ENCODE results near the gene ANXA4.
"Not testable (repeated sequence)": the region's sequence is repeated elsewhere in the genome, so short reads cannot be mapped to it uniquely, and the experiment has no call there.

Gene ANXA4

DNA sequence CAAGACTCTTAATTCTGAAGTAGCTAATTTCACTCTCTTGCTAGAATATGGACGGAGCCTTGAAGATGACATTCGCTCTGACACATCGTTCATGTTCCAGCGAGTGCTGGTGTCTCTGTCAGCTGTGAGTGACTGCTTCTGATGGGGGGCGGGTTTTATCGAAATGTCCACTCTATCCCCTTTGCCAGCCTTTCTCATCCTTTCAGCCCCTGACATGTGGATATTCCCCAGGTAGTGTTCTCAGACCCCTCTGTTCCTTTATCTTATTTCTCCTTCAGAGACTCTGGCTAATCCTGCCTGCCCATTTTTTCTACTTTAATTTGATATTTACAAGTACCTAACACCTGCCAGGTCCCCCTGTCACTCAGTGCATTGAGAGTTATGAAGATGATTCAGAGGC lies 68.6 kb downstream of the ANXA4 start:
- no peak for DNase-seq (ENCODE audit: low read depth)

DNA sequence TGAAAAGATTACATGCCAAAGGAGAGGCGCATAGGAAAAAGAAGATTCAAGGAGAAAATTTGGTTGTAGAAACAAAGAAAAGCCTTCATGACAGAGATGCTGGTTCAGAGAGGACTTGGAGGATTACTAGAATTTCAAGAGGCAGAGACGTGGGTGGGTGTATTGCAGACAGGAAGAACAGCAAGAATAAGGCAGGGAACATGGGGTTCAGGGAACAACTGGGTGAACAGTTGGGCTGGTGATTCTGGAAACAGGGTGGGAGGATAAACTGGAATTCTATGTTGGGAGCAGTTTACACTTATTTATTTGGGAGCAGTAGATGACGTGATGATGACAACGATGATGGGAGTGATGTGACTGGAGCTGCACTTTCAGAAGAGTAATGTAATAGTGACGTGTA lies 69.1 kb downstream of the ANXA4 start:
- DNase-seq (ENCODE audit: low read depth) = no peak

DNA sequence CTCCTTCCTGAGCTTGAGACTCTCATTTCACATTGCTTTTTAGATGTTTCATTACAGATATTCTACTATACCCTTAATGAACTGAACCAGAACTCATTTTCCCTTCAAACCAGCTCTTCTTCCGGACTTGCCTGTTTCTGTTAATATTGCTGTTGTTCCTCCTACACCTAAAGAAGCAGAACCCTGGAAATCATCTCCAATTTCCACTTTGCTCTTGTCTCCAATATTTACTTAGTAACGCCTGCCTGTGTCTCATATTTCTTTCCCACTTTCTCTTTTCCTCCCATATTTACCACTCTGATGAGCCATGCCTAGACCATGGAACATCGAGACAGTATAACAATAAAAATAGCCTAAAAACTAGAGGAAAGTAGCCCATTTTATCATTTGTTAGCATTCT lies 69.7 kb downstream of the ANXA4 start:
- DNase-seq (ENCODE audit: low read depth) = no peak

DNA sequence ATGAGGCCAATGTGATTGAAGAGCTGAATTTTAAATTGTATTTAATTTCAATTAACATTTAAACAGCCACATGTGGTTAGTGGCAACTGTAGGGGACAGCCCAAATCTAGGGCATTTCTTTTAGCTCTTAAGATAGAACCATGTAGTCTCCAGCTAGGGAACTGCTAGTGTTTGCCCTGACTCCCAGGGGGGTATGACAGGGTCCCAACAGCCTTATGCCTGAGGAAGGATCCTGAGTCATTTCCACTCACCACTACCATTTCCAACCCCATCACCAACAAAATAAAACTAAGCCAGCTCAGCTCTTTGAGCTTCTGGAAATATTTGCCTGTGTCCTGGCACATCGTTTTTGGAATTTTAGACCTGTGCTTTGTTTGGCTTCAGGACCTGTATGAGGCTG lies 73.8 kb downstream of the ANXA4 start:
- DNase-seq (ENCODE audit: low read depth) = no peak

DNA sequence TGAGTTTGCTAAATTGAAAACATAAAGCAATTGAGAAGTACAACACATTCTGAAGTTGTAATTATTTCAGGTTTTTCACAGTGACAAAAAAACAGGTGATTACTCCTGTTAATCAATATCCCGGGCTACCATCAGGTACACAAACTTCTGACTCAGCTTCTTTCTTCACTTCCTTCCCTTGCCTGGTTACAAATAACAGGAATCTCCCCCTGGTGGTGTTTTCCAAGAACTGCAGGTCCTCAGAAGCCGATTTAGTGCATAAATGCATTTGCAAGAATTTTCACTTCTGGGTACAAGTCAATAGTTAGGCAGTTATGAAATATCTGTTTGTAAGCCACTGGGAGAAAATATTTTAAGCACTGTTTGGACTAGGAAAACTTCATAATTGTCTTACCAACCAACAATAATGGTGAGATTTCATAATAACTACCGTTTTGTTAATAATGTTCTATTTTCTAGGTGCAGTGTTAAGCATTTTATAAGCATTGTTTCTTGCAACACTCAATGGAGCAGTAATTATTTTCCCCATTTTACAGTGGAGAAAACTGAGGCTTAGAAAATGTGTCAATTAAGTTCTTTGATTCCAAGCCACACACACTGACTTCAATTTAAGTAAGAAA lies 75.1 kb downstream of the ANXA4 start:
- DNase-seq (ENCODE audit: low read depth) = peak; percentile 85

DNA sequence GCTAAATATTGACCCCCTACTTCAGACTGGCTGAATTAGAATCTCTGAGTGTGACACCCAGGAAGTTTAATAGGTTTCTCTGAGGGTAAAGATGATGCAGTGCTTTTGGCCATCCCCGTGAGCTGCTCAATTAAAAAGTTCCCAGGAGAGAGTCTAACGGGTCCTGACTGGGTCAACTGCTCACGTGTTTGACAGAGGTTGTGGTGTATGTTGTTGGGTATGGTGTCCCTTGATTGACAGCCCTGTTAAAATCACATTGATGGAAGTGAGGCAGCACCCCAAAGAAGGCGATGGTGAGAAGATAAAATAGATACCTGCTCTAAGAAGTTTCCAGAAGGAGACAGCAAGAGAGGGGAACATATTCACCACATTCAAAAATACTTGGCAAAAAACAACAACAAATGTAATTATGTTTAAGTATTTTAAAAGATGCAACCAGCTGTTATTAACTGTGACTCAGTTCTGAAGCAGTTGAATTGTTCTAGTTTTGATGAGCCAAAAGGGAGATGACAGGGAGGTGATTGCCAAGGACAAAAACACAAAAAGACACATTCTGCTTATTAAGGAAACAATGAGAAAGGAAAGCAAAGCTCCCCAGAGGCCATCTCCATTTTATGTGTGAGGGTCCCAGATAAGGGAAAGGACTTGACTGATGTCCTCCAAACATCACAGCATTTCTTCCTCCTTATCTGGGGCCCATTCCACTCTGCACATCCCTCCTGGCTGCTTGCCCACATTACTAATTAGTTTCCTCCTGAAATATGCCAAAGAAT lies 76.0 kb downstream of the ANXA4 start:
- DNase-seq (ENCODE audit: low read depth) = peak; percentile 16

DNA sequence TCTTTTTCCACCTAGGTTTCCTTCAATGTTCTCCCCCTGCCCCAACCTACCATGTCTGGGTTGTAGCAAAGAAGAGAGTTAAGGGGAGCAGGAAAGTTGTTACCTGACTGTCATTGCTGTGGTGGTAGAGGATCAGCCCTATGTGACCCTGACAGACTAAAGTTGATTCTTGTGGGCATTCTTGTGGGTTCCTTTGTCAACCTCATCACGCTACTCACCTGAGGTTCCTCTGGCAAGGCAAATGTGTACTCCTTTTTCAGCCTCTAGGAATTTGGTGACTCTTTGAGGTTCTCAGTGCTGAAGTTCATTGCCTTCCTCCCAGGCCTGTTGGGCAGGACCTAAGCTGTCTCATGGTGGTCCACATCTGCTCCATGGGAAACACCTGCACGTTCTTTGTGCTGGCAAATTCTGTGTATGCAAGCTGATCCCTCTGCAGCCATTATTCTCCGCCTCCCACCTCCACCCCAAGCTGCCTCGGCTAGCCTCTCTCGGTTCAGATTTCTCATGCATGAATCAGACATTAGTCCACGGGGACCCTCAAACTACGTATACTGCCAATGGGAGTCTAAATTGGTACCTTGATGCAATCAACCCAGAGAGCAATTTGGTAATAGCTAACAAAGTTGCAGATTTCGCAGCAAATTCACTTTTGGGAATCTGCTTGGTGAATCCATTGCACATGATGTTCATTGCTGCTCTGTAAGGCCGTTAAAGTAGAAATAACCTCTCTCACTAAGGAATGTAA lies 86.0 kb downstream of the ANXA4 start:
- DNase-seq (ENCODE audit: low read depth) = no peak

DNA sequence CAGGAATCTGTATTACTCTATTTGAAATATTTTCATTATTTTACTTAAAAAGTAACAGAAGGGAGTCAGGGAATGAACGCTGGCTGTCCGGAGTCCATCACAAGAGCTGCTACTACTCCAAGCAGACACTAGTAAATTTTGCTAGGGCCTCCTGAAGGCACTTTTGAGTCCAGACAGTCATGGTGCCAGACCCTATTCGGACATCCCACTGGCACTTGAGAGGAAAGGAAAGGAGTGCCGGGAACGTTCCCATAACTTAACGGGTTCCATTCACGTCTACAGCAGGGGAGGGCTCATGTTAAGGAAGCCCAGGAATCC lies 87.0 kb downstream of the ANXA4 start:
- no peak for DNase-seq (ENCODE audit: low read depth)

DNA sequence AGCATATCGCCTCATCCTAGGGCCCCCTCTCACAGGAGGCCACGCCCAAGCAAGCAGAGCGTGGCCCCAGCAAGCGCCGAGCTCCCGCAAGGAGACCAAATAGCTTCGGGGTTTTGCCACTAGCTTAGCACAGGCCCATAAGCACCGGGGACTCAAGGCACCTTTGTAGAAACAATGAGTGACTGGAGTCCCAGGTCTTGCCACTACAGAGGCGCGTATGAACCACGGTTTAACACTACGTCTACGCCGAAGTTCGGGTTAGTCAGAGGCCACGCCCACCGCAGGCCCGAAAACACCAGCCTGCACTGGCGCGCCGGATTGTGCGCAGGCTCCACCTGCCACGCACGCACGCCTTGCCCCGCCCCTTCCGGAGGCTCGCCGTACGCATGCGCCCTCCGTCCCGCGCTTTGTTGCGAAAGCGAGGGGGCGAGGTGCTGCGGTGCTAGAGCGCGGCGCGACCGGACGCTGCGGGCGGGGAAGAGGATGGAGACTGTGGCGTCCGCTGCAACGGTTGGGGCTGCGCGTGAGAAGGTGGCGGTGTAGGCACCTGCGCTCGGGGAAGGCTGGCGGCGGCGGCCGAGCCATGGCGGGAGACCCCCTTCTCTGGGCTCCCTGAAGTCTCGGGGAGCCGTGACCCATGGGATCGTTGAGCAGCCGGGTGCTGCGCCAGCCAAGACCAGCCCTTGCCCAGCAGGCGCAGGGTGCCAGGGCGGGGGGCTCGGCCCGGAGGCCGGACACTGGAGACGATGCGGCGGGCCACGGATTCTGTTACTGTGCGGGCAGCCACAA lies 87.5 kb downstream of the ANXA4 start, which contains the start of gene GMCL1:
Gene GMCL1 (plus strand): TSS at position 405 of the 789 bp plus-strand sequence. CDS start 233 bp downstream, at position 638.
- DNase-seq (ENCODE audit: low read depth) = peak; percentile 90

DNA sequence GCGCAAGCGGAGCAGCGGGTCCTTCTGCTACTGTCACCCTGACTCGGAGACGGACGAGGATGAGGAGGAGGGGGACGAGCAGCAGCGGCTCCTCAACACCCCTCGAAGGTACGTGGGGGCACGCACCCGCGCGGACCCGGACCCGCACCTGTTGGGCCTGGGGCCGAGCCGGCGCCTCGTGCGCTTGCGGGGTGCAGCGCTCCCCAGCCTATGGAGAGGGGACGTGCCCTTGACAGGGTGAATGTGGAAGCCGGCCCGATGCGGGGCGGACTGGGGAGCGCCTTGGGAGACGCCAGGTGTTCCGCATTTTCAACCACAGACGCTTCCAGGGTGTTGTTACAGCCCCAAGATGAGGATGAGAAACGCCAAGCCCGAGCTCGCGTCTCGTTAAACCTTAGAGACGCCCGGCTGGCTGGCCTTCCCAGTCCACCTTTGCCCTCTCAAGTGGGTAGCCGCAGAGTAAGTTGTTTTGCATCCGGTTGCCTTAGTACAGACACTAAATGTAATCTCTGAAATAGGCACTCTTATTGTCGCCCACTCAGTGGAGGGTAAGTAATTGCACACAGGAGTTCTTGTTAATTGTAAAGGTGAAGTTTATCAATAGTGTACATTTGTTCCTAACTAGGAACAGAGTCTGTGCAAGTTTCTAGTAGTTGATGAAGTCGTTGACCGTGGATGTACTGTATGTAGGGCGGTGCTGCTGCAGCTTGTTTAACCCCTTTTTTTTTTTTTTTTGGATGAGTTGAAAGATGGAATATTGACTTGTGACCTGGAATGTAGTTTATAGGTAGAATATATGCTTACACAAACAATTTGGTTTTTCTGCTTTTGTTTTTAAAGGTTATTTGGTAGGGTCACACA lies 88.3 kb downstream of the ANXA4 start:
- peak; percentile 35 for DNase-seq (ENCODE audit: low read depth)

DNA sequence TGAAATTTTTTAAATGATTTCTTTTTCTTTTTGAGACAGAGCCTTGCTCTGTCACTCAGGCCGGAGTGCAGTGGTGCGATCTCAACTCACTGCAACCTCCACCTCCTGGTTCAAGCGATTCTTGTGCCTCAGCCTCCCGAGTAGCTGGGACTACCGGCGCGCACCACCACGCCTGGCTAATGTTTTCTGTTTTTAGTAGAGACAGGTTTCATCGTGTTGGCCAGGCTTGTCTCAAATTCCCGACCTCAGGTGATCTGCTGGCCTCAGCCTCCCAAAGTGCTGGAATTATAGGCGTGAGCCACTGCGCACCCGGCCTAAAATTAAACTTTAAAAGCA lies 88.9 kb downstream of the ANXA4 start:
- DNase-seq (ENCODE audit: low read depth) = not testable (repeated sequence)

DNA sequence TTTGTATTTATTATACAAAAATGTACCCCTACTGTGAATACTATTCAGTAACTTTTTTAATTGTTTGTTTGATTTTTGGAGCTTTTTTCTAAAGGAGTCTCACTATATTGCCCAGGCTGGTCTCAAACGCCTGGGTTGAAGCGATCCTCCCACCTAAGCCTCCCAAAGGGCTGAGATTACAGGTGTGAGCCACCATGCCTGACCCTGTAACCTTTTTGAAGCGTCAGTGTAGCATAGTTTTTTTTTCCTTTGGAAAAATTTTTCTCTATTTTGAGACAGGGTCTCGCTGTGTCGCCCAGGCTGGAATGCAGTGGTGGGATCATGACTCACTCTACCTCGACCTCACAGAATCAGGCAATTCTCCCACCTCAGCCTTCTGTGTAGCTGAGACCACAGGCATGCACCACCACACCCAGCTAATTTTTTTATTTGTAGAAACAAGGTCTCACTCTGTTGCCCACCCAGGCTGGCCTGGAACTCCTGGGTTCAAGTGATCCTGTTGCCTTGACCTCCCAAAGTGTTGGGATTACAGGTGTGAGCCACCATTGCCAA lies 89.5 kb downstream of the ANXA4 start:
- DNase-seq (ENCODE audit: low read depth) = peak; percentile 10

DNA sequence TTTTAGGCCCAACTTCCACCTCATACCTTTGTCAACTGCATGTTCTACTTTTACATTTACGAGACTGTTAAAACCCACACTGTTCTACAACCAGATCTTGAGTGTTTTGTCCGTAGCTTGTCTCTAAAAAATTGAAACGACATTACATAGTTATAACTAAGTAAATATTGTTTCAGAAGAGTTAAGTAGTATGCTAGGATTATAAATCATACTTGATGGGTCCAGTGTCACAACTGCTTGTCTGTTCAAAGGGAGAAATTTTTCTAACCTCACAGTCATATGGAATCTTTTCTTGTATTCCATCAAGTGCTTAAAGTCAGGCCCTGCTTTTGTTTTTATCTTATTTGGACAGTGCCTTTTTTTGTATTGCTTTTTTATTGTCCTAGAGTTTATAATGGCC lies 91.8 kb downstream of the ANXA4 start:
- no peak for DNase-seq (ENCODE audit: low read depth)

DNA sequence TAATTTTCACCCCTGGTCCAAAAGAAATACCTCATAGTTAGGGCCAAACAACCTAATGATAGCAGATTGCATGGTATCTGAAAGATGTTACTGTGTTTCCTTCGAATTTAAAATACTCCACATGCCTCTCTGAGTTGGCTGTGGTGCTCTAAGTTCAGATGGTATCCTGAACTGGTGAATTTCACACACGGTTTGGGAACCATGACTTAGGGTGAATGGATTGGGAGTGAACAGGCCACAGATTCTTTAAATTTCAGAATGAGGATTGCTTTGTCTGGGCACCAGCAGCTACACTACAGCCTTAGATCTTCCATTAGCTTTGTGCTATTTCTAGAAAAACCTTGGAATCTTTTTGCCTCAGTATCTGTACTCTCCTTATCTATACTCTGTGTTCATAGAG lies 93.7 kb downstream of the ANXA4 start:
- no peak for DNase-seq (ENCODE audit: low read depth)

DNA sequence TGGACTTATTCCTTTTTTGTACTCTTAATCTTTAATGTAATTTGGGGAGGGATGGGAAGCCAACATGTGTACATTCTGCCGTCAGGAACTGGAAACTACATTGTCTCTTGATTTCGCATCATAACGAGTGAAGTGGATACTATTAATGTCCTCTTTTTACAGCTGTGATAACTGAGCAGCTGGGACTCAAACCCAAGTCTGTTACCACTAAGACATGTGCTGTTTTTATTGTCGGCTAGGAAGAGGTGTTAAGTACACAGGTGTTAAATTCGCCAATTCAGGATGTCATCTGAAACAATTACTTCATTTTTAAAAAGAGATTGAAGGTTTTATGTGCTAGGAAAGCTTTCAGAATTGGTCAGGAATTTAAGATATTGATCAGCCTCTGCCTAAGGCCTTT lies 94.4 kb downstream of the ANXA4 start:
- no peak for DNase-seq (ENCODE audit: low read depth)

DNA sequence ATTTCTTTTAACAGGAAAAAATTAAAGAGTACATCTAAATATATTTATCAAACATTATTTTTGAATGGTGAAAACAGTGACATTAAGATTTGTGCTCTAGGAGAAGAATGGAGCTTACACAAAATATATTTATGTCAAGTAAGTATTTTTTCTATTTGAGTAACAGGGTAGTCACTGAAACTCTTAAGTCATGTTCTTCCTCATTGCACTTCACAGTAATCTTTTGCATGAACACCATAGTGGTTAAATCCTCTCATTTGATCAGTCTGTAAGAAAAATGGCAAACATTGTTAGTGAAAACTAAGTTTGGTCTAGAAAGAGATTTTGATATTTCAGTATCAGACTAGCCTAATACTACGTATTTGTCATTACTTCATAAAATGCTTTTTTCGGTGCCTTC lies 95.6 kb downstream of the ANXA4 start:
- no peak for DNase-seq (ENCODE audit: low read depth)

DNA sequence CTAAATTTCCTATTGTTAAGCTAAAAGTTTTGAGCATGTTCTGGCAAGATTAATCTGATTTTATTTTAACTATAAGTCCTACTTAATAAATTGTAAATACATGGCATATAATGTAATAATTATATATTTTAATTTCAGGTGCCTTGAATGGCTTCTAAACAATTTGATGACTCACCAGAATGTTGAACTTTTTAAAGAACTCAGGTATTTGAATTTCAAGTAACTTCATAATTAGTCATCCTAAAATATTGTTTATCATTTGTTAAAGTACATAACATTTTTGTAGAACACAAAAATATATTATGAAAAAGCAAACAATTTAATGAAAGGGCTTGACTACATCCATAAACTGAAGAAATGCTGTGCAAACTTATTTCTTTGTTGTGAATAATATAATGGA lies 102.1 kb downstream of the ANXA4 start:
- no peak for DNase-seq (ENCODE audit: low read depth)

DNA sequence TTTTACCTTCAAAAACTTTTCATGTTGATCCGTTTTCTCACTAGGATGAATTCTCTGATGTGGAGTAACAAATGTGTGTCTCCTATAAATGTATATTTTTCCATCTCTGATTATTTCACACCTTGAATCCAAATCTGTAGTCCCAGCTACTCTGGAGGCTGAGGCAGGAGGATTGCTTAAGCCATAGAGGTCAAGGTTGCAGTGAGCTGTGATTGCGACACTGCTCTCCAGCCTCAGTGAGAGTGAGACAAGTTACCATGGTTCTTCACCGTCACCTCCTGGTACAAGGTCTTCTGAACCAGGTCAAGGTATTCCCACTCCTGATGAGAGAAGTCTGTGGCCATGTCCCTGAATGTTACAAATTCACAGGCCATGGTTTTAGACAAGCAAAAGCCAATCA lies 102.6 kb downstream of the ANXA4 start:
- no peak for DNase-seq (ENCODE audit: low read depth)

DNA sequence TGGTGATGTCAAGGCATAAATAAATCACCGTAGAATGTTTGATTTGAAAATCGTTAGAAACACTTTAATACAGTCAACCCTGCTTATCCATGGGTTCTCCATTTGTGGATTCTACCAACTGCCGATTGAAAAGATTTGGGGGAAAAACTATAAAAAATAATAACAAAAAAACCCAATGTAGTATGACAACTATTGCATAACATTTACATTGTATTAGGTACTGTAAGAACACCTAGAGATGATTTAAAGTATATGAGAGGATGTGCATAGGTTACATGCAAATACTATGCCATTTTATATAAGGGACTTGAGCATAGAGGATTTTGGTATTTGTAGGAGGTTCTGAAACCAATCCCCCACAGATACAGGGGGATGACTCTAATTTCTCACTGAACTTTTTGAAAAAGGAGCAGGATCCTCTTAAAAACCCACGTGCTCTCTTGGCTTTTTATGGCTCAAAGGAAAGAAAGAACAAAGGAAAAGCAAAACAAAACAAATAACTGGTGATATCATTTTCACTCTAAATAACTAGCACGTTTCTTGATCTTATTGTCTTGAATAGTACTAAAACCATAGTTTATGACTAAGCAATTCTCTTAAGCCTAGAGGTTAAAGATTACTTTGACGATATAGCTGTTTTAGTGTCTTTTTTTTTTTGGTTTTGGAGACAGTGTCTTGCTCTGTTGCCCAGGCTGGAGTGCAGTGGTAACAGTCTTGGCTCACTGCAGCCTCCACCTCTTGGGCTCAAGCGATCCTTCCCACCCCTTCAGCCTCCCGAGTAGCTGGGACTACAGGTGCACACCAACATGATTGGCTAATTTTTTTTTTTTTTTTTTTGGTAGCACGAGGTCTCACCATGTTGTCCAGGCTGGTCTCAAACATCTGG lies 104.5 kb downstream of the ANXA4 start:
- DNase-seq (ENCODE audit: low read depth) = no peak

Data from amniotic epithelial cell (primary cell).